HepG2 (cell line): Measurements from ENCODE around the gene VTN. TPM values are rescaled to one million over a fixed set of nuclear protein-coding genes. Genes with fewer than 3 reads are reported as not detected.

Experiments
- E2F1 ChIP-seq: sonication (generic); formaldehyde crosslinking; IDR thresholded peaks from 2 replicates; pipeline ENCODE4 v1.5.0; 2020; ENCODE audit warnings: missing genetic modification reagents
- ERF ChIP-seq: IDR thresholded peaks from 2 replicates; pipeline ENCODE4 v1.6.1; 2018; ENCODE audit warnings: missing biosample characterization, missing genetic modification reagents
- FOXO1 ChIP-seq: sonication (generic); formaldehyde crosslinking; IDR thresholded peaks from 2 replicates; pipeline ENCODE4 v1.4.0; 2020; ENCODE audit warnings: missing genetic modification reagents
- HMGXB3 ChIP-seq: sonication (generic); formaldehyde crosslinking; IDR thresholded peaks from 2 replicates; pipeline ENCODE4 v1.4.0; 2020; ENCODE audit warnings: missing genetic modification reagents, borderline replicate concordance
- HNRNPL ChIP-seq: fragments of 200-400 bp; formaldehyde crosslinking; IDR thresholded peaks from 2 replicates; pipeline ENCODE4 v1.6.1; 2017; ENCODE audit warnings: mild to moderate bottlenecking, low read depth, low read length
- IKZF1 ChIP-seq: fragments of 450-650 bp; IDR thresholded peaks from 2 replicates; pipeline ENCODE4 v1.7.1; 2016
- IRF2 ChIP-seq: IDR thresholded peaks from 2 replicates; pipeline ENCODE4 v1.6.1; 2018; ENCODE audit warnings: missing genetic modification reagents, missing compliant biosample characterization
- KAT8 ChIP-seq: IDR thresholded peaks from 2 replicates; pipeline ENCODE4 v1.6.1; 2016; ENCODE audit warnings: missing genetic modification reagents, missing compliant biosample characterization
- KLF9 ChIP-seq: IDR thresholded peaks from 2 replicates; pipeline ENCODE4 v1.6.1; 2016; ENCODE audit warnings: low read depth
- MAFG ChIP-seq: sonication (generic); formaldehyde crosslinking; IDR thresholded peaks from 2 replicates; pipeline ENCODE4 v1.5.1; 2020; ENCODE audit warnings: mild to moderate bottlenecking, missing genetic modification reagents
- MIER3 ChIP-seq: IDR thresholded peaks from 2 replicates; pipeline ENCODE4 v1.6.1; 2016; ENCODE audit warnings: missing compliant biosample characterization, borderline replicate concordance
- MIXL1 ChIP-seq: IDR thresholded peaks from 2 replicates; pipeline ENCODE4 v1.6.1; 2016
- MZF1 ChIP-seq: sonication (generic); formaldehyde crosslinking; IDR thresholded peaks from 2 replicates; pipeline ENCODE4 v1.8.1; 2023; ENCODE audit warnings: mild to moderate bottlenecking, missing genetic modification reagents, borderline replicate concordance
- NCOR1 ChIP-seq: fragments of 200-600 bp; sonication (generic); IDR thresholded peaks from 2 replicates; pipeline ENCODE4 v1.7.0; 2017; ENCODE audit warnings: antibody characterized with exemption, low read length, borderline replicate concordance
- NFKBIZ ChIP-seq: IDR thresholded peaks from 2 replicates; pipeline ENCODE4 v1.6.1; 2018; ENCODE audit warnings: missing genetic modification reagents, missing compliant biosample characterization
- RCOR2 ChIP-seq: IDR thresholded peaks from 2 replicates; pipeline ENCODE4 v1.6.1; 2016; ENCODE audit warnings: missing biosample characterization, missing genetic modification reagents
- SAFB2 ChIP-seq: sonication (generic); formaldehyde crosslinking; IDR thresholded peaks from 2 replicates; pipeline ENCODE4 v1.5.1; 2020; ENCODE audit warnings: missing genetic modification reagents, low read depth, mild to moderate bottlenecking, borderline replicate concordance
- SSRP1 ChIP-seq: IDR thresholded peaks from 2 replicates; pipeline ENCODE4 v1.6.1; 2016; ENCODE audit warnings: control low read depth
- TIGD3 ChIP-seq: sonication (generic); formaldehyde crosslinking; IDR thresholded peaks from 2 replicates; pipeline ENCODE4 v1.5.1; 2020; ENCODE audit warnings: mild to moderate bottlenecking, missing genetic modification reagents, borderline replicate concordance
- TP53 ChIP-seq: sonication (generic); formaldehyde crosslinking; conservative IDR thresholded peaks from 2 replicates; pipeline ENCODE4 v1.4.0; 2020; ENCODE audit warnings: missing genetic modification reagents
- U2AF1 ChIP-seq: fragments of 200-400 bp; formaldehyde crosslinking; optimal IDR thresholded peaks from 2 replicates; pipeline ENCODE3; 2017; ENCODE audit warnings: mild to moderate bottlenecking, low read depth, low read length
- ZFP36 ChIP-seq: fragments of 150-350 bp; IDR thresholded peaks from 2 replicates; pipeline ENCODE4 v1.6.1; 2018; ENCODE audit warnings: borderline replicate concordance, low read length, low read depth; ENCODE audit not compliant: partially characterized antibody
- ZNF605 ChIP-seq: sonication (generic); formaldehyde crosslinking; IDR thresholded peaks from 2 replicates; pipeline ENCODE4 v1.8.0; 2022; ENCODE audit warnings: mild to moderate bottlenecking, missing genetic modification reagents
- ZNF678 ChIP-seq: sonication (generic); formaldehyde crosslinking; IDR thresholded peaks from 2 replicates; pipeline ENCODE4 v1.4.0; 2020; ENCODE audit warnings: mild to moderate bottlenecking, missing genetic modification reagents
- ZNF704 ChIP-seq: sonication (generic); formaldehyde crosslinking; IDR thresholded peaks from 2 replicates; pipeline ENCODE4 v1.8.1; 2023; ENCODE audit warnings: mild to moderate bottlenecking, inconsistent platforms, moderate library complexity, missing genetic modification reagents, borderline replicate concordance
- polyA plus RNA-seq, 8 experiments: library from polyadenylated mRNA; depleted of rRNA in 3 of 8; stranded (reverse) in 7 of 8; unstranded in 1 of 8; fragments of >200 nt; fragmentation: Illumina TruSeq in 4 of 8; extraction: Trizol in 4 of 8; gene quantifications; 2 replicates each; pipeline versions ENCODE4 v1.2.1 to v1.2.3, GENCODE V29; 2011 to 2016; ENCODE audit warnings: low read depth in 4 of 8, missing spikeins in 1 of 8, mixed read lengths in 1 of 8; ENCODE audit not compliant: insufficient read depth in 1 of 8
- total RNA-seq, 5 experiments: library from RNA; depleted of rRNA; stranded (reverse); fragments of >200 nt; fragmentation: Illumina TruSeq; extraction: Trizol; gene quantifications; 2 replicates each; pipeline ENCODE4 v1.2.3, GENCODE V29; 2016; ENCODE audit warnings: low read depth in 1 of 5

The VTN gene
- total and polyA plus RNA-seq, 2 of the 13 experiments (the other 11 are each of a cell fraction or from before 2014, with no cell fraction given): 108 to 131 TPM

GRCh38 chr17:28416703-28417311 lies 46.7 kb upstream of the VTN start (continued):
- TF ChIP-seq HMGXB3 (CRISPR knock-in tag) (no peak), SAFB2 (no peak), RCOR2 (CRISPR knock-in tag) (no peak), ZNF678 (CRISPR knock-in tag) (no peak), MIXL1 (CRISPR knock-in tag) (peak; percentile 73; the same call in 1 of the 2 replicates), NCOR1 (no peak), ZFP36 (no peak), KLF9 (no peak), SSRP1 (CRISPR knock-in tag) (0 out of 2 replicates have a peak, but pooled peaks have one; percentile 68), HNRNPL (no peak), IRF2 (CRISPR knock-in tag) (peak; percentile 46; the same call in 1 of the 2 replicates), IKZF1 (no peak), E2F1 (CRISPR knock-in tag) (no peak), KAT8 (CRISPR knock-in tag) (peak; percentile 74), TIGD3 (CRISPR knock-in tag) (no peak), U2AF1 (no peak), MZF1 (CRISPR knock-in tag) (no peak), ZNF704 (no peak), NFKBIZ (CRISPR knock-in tag) (no peak), MAFG (CRISPR knock-in tag) (no peak), MIER3 (CRISPR knock-in tag) (no peak), ZNF605 (CRISPR knock-in tag) (peak; percentile 40; the same call in 1 of the 2 replicates), ERF (CRISPR knock-in tag) (peak; percentile 42; the same call in 1 of the 2 replicates), FOXO1 (no peak), TP53 (CRISPR knock-in tag) (0 out of 2 replicates have a peak, but pooled peaks have one; percentile 55)
